MM.1S (cell line): ENCODE measurements around the gene SSBP3.

ENCODE experiments used
- DNase-seq: peaks from one replicate; pipeline ENCODE4 v3.0.0-alpha.2; 2015
- H2AFZ ChIP-seq: fragments of 300-600 bp; sonication (generic); 2 replicates; pipeline ENCODE4 v1.6.0; 2016; ENCODE audit warnings: antibody characterized with exemption, low read length
- H3F3A ChIP-seq: fragments of 300-600 bp; sonication (generic); 2 replicates; pipeline ENCODE4 v1.6.1; 2016; ENCODE audit warnings: mild to moderate bottlenecking, antibody characterized with exemption, low read length, moderate library complexity, mixed read lengths; ENCODE audit not compliant: insufficient read depth
- H3K27ac ChIP-seq: fragments of 300-600 bp; sonication (generic); 2 replicates; pipeline ENCODE4 v1.5.1; 2016; ENCODE audit warnings: mild to moderate bottlenecking, low read length
- H3K27me3 ChIP-seq: fragments of 300-600 bp; sonication (generic); replicated peaks from 2 replicates; pipeline ENCODE4 v1.6.0; 2016; ENCODE audit warnings: low read length; ENCODE audit not compliant: insufficient read depth
- H3K36me3 ChIP-seq: fragments of 300-600 bp; sonication (generic); replicated peaks from 2 replicates; pipeline ENCODE4 v1.6.1; 2016; ENCODE audit warnings: mild to moderate bottlenecking, low read length, mixed read lengths; ENCODE audit not compliant: insufficient read depth
- H3K4me1 ChIP-seq: fragments of 300-600 bp; sonication (generic); 2 replicates; pipeline ENCODE4 v1.6.1; 2016; ENCODE audit warnings: low read length, mixed read lengths
- H3K4me2 ChIP-seq: fragments of 300-600 bp; sonication (generic); 2 replicates; pipeline ENCODE4 v1.6.0; 2016; ENCODE audit warnings: low read depth, low read length
- H3K4me3 ChIP-seq: fragments of 300-600 bp; sonication (generic); 2 replicates; pipeline ENCODE4 v1.5.1; 2016; ENCODE audit warnings: low read length, mixed read lengths
- H3K79me2 ChIP-seq: fragments of 300-600 bp; sonication (generic); 2 replicates; pipeline ENCODE4 v1.6.1; 2016; ENCODE audit warnings: mixed run types, low read length, mixed read lengths
- H3K9ac ChIP-seq: fragments of 300-600 bp; sonication (generic); 2 replicates; pipeline ENCODE4 v1.6.1; 2016; ENCODE audit warnings: low read length, mixed read lengths
- H3K9me2 ChIP-seq: fragments of 300-600 bp; sonication (generic); replicated peaks from 2 replicates; pipeline ENCODE4 v1.6.1; 2016; ENCODE audit warnings: mild to moderate bottlenecking, low read length, mixed read lengths; ENCODE audit not compliant: insufficient read depth
- H3K9me3 ChIP-seq: fragments of 300-600 bp; sonication (generic); replicated peaks from 2 replicates; pipeline ENCODE4 v1.6.1; 2016; ENCODE audit warnings: mild to moderate bottlenecking, low read length, mixed read lengths; ENCODE audit not compliant: insufficient read depth
- H4K20me1 ChIP-seq: fragments of 300-600 bp; sonication (generic); 2 replicates; pipeline ENCODE4 v1.6.1; 2016; ENCODE audit warnings: mild to moderate bottlenecking, low read length, moderate library complexity, mixed read lengths; ENCODE audit not compliant: insufficient read depth
- EZH2 ChIP-seq: fragments of 300-600 bp; sonication (generic); optimal IDR thresholded peaks from 2 replicates; pipeline ENCODE3; 2017; ENCODE audit warnings: low read depth, mild to moderate bottlenecking, antibody characterized with exemption, low read length, mixed read lengths
- EZH2phosphoT487 ChIP-seq: fragments of 300-600 bp; sonication (generic); IDR thresholded peaks from 2 replicates; pipeline ENCODE4 v1.6.1; 2018; ENCODE audit warnings: antibody characterized with exemption, low read length
- TF ChIP-seq, protein P1 (sequence below): fragments of 300-600 bp; sonication (generic); IDR thresholded peaks from 2 replicates; pipeline ENCODE4 v1.5.1; 2016; ENCODE audit warnings: antibody characterized with exemption, low read length, mixed read lengths

The SSBP3 gene

DNA sequence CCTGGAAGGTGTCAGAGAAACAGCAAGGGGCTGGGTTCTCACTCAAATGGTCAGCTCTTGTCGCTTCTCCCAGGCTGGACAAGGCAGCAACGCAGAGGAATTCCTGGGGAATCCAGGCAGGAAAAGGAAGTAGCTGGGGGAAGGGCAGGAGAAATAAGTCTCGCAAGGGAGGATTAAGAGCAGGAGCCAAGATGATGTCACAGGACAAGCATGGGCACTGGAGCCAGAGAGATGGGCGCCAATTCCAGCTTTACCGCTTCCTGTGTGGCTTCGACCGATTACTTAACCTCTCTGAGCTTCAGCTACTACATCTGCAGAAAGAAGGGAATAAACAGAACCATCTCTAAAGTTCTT lies 70.5 kb downstream of the SSBP3 start:
- TF ChIP-seq EZH2phosphoT487: no peak
- H4K20me1 ChIP-seq: no peaks in the 10 kb centered on the region

DNA sequence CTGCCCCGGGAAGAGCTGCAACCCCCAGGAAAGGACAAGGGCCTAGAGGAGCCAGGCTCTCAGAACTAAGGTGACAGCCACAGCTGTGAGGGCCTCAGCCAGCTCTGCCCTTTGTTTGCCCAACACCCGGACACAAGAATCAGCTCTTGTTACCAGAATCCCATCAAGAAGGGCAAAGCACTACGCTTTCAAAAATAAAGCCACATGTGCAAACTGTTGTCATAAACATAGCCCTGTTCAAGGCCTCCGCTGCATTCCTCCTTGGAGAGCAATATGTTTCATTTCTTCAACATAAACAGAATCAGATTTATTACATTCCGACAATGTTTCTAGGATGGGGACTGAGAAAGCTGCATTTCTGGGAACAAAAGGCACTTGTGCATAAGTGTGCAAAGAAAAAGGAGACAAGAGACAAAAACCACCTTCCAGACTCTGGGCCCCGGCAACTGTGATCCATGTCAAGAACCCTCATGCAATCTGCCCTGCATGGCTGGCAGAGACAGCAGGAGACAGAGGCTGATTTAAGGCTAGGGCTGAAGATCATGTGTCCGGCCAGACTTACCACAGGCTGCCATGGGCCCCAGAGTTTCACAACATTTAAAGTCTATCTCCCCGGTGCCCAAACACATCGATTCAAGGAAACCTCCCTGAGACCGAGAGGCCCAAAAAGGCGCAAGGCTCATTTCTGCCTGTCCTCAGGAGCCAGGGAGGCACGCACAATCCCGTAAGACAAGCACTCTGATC lies 71.0 kb downstream of the SSBP3 start:
- Histone ChIP-seq H3K9ac (no peak overlapping the region), H3K36me3 (no peaks in the 10 kb centered on the region), H3K27me3 (no peaks in the 10 kb centered on the region), H3K4me1 (no peaks in the 10 kb centered on the region), H3K79me2 (peaks cover 46% of the 10 kb centered on the region), H4K20me1 (no peaks in the 10 kb centered on the region), H3K9me2 (no peaks in the 10 kb centered on the region), H2AFZ (no peak overlapping the region), H3F3A (no peaks in the 10 kb centered on the region), H3K9me3 (no peaks in the 10 kb centered on the region), H3K4me2 (no peak overlapping the region), H3K27ac (no peak overlapping the region), H3K4me3 (no peak overlapping the region)
- TF ChIP-seq, protein P1, sequence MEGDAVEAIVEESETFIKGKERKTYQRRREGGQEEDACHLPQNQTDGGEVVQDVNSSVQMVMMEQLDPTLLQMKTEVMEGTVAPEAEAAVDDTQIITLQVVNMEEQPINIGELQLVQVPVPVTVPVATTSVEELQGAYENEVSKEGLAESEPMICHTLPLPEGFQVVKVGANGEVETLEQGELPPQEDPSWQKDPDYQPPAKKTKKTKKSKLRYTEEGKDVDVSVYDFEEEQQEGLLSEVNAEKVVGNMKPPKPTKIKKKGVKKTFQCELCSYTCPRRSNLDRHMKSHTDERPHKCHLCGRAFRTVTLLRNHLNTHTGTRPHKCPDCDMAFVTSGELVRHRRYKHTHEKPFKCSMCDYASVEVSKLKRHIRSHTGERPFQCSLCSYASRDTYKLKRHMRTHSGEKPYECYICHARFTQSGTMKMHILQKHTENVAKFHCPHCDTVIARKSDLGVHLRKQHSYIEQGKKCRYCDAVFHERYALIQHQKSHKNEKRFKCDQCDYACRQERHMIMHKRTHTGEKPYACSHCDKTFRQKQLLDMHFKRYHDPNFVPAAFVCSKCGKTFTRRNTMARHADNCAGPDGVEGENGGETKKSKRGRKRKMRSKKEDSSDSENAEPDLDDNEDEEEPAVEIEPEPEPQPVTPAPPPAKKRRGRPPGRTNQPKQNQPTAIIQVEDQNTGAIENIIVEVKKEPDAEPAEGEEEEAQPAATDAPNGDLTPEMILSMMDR: no peak
- TF ChIP-seq EZH2phosphoT487 (no peak), EZH2 (no peak)
- DNase-seq: no peak

More for the DNA sequence above, 70.5 kb downstream of the SSBP3 start:
- H3K79me2 ChIP-seq: peaks cover 41% of the 10 kb centered on the region
- H3F3A ChIP-seq: no peaks in the 10 kb centered on the region
- no peak overlapping the region for H3K27ac ChIP-seq
- no peaks in the 10 kb centered on the region for H3K36me3 ChIP-seq
- H3K4me1 ChIP-seq: no peaks in the 10 kb centered on the region
- H3K9me3 ChIP-seq: no peaks in the 10 kb centered on the region
- H3K9ac ChIP-seq: no peak overlapping the region
- no peak overlapping the region for H3K4me2 ChIP-seq
- H2AFZ ChIP-seq: no peak overlapping the region
- H3K27me3 ChIP-seq: no peaks in the 10 kb centered on the region
- no peak for DNase-seq
- H3K9me2 ChIP-seq: no peaks in the 10 kb centered on the region
- H3K4me3 ChIP-seq: no peak overlapping the region

DNA sequence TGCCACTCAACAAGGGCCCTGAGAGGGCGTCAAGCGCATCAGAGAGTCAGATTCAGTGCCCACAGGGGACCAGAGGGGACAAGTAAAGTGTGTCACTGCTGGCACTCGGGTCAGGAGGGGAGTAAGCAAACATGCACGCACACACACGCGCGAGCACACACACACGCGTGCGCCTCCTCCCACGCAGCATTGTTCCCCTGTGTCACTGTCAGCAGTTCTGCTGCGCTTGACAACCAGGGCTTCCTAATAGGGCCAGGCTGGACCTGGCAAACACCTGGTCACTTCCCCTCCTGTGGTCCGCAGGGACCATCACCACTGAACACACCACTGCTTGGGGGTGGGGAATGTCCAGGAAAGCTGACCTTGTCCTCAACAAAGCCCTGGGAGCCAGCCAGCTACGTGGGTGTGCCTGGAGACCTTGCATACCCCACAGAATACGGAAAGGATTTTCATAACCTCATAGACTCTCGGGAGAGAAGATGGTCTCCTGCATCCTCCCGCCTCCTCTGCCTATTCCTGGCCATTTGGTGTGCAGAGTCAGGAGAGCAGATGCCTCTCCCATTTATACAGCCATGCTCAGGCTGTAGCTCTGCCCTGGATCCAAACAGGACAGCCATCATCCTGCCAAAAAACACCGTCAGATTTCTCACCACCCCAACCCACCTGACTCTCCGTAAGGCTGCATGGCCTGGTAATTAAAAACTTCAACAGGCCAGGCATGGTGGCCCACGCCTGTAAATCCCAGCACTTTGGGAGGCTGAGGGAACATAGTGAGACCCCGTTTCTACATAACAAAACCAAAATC lies 73.2 kb downstream of the SSBP3 start:
- Histone ChIP-seq H3K9ac (no peak overlapping the region), H3K36me3 (no peaks in the 10 kb centered on the region), H3K4me1 (no peaks in the 10 kb centered on the region), H3K79me2 (peaks cover 51% of the 10 kb centered on the region), H3K4me3 (no peak overlapping the region), H3K9me3 (no peaks in the 10 kb centered on the region), H3K9me2 (no peaks in the 10 kb centered on the region), H3K27ac (no peak overlapping the region), H3F3A (no peaks in the 10 kb centered on the region), H4K20me1 (no peaks in the 10 kb centered on the region), H3K27me3 (no peaks in the 10 kb centered on the region), H3K4me2 (no peak overlapping the region), H2AFZ (no peak overlapping the region)
- DNase-seq: no peak
- no peak for TF ChIP-seq EZH2
- no peak for TF ChIP-seq EZH2phosphoT487
- TF ChIP-seq, protein P1: no peak
